SKM-1 (cell line): ENCODE results near the gene TMEM220.
"Not testable (repeated sequence)": the region's sequence is repeated elsewhere in the genome, so short reads cannot be mapped to it uniquely, and the experiment has no call there.

Experiments
- DNase-seq: peaks from one replicate; lab custom pipeline; 2025; ENCODE audit not compliant: unreplicated experiment; lab: John Stamatoyannopoulos, UW

TMEM220 gene

DNA sequence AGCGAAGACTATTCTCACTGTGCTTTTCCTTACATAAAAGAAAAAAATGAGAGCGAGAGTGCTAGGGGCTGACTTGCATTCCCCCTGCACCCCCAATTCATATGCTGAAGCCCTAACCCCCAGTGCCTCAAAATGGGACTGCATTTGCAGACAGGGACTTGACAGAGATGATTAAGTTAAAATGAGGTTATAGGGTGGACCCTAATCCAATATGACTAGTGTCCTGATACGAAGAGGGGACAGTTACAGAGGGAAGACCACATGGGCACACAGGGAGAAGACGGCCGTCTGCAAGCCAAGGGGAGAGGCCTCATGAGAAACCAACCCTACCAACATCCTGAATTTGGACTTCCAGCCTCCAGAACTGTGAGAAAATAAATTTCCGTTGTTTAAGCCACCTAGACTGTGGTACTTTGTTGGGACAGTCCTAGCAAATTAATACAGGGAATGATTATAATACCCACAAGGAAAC lies 1.6 kb upstream of the TMEM220 start:
- DNase-seq, result no peak

DNA sequence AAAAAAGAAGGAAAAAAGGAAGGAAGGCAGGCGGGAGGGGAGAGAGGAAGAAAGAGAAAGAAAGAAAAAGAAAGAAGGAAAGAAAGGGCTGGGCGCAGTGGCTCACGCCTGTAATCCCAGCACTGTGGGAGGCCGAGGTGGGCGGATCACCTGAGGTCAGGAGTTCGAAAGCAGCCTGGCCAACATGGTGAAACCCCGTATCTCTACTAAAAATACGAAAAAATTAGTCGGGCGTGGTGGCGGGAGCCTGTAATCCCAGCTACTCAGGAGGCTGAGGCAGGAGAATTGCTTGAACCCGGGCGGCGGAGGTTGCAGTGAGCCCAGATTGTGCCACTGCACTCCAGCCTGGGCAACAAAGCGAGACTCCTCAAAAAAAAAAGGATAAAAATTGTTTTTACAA lies 424 bp upstream of the TMEM220 start:
- not testable (repeated sequence) for DNase-seq

DNA sequence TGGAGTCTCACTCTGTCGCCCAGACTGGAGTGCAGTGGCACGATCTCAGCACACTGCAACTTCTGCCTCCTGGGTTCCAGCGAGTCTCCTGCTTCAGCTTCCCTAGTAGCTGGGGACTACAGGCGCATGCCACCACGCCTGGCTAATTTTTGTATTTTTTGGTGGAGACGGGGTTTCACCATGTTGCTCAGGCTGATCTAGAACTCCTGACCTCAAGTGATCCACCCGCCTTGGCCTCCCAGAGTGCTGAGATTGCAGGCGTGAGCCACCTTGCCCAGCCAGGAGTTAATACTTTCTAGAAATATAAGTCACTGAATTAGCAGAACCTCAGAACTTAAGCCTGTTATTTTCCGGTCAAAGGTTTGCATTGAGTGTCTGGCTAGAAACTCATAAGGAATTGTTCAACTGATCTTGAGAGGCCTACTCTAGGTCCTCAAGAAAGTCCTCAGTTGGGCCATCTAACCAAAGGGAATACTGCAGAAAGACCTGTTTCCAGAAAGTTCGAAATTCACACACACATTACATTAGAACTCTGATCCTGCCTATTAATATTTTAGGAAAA lies 1.4 kb downstream of the TMEM220 start:
- DNase-seq, result no peak

DNA sequence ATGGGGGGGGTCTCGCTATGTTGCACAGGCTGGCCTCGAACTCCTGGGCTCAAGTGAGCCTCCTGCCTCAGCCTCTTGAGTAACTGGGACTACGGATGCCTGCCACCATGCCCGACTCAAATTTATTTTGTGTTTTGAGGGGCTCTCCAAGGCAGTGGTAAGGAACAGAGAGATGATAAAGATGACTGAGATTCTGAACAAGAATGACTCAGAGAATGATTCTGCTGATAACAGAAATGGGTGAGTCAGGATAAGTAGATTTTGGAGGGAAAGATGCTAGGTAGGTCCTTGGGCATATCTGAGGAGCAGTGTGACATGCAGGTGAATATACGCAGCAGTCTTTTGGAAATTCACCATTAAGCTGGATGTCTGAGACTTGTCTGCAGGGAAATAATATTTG lies 2.6 kb downstream of the TMEM220 start:
- DNase-seq, result no peak

DNA sequence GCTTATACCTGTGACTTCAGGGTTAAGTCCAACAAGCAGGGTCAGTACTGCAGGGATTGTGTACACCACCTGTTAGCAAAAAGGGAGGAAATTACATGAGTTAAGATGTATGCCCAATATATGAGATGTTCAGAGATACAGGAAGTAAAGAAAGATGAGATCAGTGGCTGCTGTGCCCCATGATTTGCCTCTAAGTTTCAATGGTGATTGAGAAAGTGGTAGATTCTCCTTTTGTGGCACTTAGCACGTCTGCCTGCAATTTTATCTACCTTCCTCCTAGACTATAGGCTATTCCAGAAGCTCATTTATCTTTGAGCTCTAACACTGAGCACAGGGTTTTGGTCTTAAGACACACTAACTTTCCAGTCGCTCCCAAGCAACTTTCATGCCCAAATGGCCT lies 3.6 kb downstream of the TMEM220 start:
- no peak for DNase-seq

DNA sequence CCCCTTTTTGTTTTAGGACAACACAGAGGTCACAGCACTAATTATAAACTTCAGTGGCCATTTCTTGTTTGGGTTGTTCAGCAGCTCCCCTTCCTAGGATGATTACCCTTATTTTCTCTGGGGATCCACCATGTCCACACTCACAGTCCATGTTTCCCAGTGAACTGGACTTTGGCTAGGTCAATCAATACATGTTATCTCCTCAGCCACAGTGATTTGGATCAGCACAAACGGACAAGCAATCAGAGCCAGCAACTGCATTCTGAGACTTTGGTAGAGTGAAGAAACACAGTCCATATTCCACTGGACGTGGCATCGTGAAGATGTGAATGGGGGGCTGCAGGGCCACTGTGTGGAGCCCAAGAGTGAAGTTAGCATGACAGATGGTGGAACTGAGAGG lies 4.6 kb downstream of the TMEM220 start:
- DNase-seq, result no peak

DNA sequence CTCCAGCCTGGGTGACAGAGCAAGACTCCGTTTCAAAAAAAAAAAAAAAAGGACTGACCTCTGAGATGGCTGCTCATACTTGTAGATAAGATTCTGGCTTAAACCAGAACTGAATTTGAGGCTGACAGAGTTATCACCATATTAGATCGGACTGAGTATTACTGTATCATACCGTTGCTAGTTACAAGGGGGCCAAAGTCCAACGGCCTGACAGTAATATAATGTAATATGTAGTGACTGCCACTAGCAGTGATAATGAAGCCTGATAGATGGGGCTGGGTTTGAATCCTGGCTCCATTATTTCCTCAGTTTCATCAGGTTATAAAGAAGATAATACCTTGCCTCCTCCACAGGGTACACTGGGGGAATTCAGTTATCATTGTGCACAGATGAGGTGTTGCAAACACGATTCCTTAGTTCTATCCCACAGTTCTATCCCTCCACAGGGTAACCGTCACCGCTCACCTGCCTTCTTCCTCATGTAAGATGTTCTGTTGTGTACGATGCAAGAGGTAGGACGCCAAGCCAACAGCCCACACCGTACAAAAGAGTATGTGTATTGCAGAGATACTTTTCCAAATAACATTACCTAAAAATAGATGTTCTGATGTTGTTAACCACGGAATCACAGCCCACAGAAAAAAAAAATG lies 5.2 kb downstream of the TMEM220 start:
- DNase-seq, result no peak

DNA sequence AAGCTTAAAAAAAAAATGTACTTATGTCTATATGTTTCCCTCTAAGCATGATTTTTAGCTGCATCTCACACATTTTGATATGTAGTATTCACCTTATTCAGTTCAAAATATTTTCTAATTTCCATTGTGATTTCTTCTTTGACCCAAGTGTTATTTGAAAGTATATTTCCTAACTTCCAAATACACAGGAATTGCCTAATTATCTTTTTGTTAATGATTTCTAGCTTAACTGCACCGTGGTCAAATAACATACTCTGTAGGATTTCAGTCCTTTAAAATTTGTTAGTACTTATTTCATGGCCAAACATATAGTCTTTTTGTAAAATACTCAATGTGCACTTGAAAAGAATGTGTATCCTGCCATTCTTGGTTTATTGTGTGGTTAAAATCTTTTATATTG lies 11.3 kb downstream of the TMEM220 start:
- DNase-seq, result no peak

DNA sequence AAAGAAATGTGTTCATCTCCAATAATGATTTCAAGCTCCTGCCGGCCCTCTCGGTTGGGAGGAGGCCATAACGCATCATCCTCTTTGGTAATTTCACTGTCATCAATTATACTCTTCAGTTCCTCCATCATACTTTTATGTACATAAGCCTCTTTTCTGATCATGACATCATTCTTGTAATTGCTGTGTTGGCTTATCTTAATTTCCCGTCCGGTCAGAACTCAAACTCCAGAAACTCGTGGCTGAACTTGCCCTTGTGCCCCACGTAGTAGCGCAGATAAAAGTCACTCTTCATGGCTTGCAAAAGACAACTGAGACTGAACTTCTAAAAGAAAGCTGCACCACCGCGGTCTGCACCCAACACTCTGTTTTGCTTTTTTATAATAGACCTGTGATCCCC lies 13.6 kb downstream of the TMEM220 start:
- no peak for DNase-seq

DNA sequence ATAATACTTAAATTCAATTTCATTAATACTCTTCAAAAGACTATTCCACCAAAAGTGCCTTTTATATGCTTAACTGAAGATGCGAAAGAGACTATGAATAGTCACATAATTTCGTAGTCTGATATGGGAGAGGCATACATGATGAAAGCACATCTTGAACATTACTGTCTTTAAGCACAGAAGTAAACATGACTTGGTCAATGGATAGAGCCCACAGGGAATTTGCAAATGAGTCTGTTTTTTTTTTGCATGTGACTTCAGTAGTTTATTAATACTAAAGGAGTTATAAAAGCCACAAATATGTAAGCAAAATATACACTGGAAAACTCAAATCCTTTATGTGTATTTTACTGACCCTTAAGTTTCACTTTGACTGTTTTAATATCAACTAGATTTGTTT lies 16.5 kb downstream of the TMEM220 start:
- no peak for DNase-seq

DNA sequence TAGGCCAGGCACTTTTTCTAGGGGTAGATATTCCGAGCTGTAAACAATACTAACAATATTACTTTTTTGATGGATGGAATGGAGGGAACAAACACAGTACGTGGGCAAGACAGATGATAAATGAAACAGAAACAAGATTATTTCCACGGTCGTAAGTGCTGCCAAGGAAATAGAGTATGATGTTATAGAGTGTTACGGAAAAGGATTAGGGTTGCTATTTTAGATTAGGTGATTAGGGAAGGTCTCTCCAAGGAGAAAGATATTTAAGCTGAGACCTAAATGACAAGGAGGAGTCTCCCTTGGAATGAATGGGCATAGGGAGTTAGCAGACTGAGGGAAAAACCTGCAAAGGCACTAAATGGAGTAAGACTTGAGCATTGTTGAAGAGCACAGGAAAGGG lies 24.1 kb downstream of the TMEM220 start:
- no peak for DNase-seq

DNA sequence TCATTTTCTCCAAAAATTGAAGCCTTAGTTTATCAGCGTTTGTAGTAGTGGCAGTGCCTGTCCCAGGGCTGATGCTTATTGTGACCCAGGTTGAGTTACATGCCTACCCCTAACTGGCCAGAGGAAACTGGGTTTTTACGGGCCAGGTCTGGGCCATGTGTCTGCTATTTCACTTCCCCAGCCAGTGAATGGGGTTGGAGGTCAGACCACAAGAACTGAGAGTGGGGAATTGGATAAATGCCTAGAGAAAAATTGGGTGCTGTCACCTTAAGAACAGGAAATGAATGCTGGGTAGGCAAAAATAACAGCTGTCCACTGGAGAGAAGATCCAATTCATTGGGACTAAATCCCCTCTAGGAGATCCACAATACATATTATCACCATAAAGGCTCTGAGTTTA lies 27.2 kb downstream of the TMEM220 start:
- DNase-seq, result no peak

DNA sequence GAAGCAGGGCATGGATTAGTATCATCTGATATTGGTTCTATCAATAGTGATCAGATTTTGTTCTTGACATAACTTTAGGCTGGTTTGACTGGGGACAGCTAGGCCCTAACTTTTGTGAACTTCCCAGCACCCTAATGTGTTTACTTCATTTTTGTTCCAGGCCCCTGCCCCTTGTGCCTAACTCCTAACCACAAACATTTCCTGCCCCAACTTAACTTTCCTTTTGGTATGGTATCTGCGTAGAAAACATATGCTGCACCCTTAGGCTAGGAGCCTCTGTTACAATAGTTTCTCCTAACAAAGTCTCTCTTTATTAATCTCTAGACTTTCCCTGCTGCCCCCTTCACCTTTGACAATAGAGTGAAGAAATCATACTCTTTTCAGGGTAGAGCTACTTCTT lies 30.0 kb downstream of the TMEM220 start:
- no peak for DNase-seq

DNA sequence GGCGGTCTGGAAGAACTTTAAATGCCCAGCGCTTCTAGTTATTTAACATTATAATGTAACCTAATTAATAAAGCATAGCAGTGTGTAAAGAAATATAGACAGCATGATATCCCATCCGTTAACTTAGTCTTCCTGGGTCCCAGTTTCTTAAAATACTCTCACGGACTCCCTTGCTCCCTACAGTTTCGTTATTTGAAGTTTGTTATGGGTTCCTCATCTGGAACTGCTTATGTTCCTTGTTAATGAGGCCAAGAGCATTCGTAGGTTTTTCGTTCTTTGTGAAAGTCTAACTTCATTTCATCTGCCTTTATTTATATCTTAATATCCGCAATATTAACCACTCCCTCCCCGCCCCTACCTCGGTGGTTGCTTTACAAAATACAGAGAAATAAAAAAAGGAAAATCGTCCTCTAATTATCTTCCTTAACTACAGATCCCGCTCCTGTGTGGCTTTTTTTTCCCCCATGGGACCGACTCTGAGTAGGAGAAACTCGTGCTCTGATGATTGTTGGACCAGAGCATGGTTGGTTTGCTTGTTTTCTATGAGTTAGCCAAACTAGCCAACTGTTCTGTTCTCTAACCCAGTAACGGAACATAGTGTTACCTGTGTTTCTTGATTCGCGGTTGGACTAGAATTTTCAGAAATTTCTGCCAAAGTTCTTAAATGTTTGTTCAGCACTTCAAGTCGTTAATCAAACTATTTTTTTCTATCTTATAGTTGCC lies 31.6 kb downstream of the TMEM220 start:
- DNase-seq, result no peak

DNA sequence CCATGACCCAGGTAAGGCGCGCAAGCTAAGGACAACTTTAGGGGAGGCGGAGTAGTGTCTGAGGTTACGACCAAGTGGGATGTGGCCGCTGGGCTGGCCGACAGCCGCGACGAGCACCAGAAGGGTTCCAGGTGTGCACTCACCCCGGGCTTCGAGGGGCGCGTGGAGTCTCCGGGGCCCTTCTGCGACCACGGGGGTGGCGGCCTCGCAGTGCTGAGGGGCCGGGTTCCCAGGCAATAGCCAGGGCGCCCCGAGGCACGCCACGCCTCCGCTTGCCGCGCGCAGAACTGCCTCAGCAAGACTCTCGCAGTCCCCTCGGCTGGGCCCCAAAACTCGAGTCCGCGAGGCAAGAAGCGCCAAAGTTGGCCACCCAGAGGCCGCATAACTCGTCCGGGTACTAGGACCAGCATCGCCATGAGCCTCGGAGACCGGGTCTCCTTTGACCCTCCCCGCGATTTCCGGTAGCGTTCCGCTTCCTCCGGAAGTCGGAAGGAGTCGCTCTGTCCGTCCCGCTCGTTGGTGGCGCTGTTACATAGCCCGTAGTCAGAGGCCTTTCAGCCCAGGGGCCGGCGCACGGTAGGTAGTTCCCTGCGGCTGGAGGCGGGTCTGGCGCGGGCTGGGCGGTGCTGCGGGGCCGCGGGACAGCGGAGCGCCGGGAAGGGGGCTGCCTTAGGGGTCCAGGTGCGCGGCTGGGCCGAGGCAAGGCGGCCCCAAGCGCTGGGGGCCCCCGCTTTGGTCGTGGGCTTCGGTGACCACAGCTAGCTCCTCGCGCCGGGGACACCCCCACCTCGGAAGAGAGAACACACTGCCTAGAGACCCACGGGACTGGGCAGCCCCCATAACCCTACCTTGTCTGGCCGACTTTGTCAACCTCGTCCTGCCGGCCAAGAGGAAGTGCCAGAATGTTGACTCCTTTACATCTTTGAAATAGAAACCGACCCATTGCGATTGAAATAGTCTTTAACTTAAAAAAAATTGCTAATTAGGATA lies 32.4 kb downstream of the TMEM220 start, which contains the start of the genes ADPRM and SCO1:
ADPRM (plus strand) TSS at position 503 of the 990 bp plus-strand sequence. CDS start 7,333 bp downstream, outside the sequence.
SCO1 (minus strand) TSS at position 442 of the 990 bp plus-strand sequence; CDS start at position 416, 26 bp downstream.
- peak; percentile 44 for DNase-seq

DNA sequence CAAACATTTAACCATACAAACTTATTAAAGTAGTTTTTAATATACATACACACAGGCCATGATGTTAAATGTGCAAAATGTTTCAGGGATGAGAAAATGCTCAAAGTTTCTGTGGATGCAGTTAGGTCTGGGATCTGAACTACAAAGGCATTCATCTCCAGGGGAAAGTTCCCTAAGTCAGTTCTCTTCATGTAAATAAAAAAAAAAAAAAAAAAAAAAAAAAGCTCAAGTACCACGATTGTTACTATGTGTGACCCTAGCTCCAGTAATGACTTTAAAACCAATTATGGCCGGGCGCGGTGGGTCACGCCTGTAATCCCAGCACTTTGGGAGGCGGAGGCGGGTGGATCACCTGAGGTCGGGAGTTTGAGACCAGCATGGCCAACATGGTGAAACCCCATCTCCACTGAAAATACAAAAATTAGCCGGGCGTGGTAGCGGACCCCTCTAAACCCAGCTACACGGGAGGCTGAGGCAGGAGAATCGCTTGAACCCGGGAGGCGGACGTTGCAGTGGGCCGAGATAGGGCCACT lies 33.9 kb downstream of the TMEM220 start:
- not testable (repeated sequence) for DNase-seq

DNA sequence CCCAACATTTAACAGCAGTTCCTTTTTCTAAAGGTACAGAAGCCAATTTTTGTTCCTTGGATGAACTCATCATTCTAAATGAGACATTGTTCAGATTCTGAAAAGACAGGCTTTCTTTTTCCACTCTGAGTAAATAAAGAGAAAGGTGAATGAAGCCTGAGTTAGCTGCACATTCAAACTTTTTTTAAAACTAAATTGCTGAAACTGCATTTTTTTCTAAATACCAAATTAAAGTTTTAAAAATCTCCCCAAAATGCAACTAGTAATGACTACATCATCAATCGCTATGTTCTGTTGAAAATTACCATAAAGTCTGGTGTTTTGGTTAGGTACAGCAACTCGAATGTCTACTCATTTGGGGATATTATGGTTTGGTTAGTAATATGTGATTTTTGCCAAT lies 42.3 kb downstream of the TMEM220 start:
- DNase-seq, result no peak

DNA sequence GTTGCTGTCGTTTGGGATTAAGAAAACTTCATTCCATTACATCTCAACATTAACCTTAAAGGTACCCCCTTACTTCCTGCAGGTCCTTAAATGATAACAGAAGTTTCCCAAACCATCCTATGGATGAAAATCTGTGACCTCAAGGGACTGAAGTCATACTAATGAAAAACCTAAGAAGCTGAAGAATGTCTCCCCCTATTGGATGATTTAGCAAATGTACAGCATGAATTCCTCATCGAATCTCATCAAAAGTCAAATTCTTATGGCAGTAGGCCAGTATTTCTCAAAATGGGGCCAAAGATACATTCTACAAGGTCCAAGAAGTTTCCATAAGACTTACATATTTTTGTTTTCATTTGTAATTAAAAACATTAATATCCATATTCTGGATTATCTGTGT lies 46.0 kb downstream of the TMEM220 start:
- DNase-seq, result no peak

DNA sequence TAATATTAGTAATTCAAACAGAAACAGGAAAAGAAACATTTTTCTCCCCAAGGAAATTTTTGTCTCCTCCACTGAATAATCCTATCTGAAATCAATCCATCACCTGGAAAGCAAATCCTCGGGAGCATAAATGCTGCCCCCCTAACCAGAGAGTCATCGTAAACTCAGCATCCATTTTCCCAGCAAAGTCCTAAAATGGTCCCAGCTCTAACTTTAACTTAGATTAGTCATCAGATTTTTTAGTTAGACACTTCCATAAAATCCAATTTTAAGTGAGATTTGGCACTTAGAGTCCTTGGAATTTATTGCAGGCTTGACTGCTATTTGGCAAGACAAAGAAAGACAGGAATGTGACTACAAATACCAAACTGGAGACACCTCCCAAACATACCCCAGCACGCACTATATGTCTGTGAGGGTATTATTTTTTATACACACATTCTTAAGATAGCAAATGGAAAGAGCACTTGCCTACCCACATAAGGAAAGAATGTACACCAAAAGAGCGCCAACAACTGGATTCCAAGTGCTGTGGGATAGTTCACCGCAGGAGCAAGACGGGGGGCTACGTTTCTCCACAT lies 47.9 kb downstream of the TMEM220 start:
- DNase-seq, result no peak

DNA sequence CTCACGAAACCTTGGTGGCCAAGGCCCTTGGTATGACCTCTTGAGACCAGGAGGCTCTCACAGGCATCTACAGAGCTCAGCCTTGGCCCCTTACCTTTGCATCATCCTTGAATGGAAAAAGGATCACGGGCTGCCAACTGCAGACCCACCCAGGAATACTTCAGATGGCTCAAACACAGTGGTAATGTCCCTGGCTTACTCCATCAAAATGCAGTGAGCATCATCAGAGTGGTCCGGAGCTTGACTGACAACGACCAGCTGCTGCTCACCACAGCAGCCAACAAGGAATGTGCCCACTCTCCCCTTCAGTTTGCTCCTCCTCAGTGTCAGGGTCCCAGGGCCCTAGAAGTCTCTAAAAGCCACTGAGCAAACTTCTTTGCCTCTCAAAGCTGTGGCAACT lies 55.1 kb downstream of the TMEM220 start:
- no peak for DNase-seq
